OCI-LY3 (cell line): Measurements from ENCODE around the gene A4GNT.

Source experiments
- CTCF ChIP-seq: fragments of 200-600, 300-600 bp; sonication (generic); IDR thresholded peaks from 2 replicates; pipeline ENCODE4 v1.5.1; 2014; ENCODE audit warnings: antibody characterized with exemption, low read length, low read depth
- EZH2phosphoT487 ChIP-seq: fragments of 200-600 bp; shearing (Covaris generic); IDR thresholded peaks from 2 replicates; pipeline ENCODE4 v1.6.1; 2018; ENCODE audit warnings: antibody characterized with exemption, mixed run types, low read depth

DNA sequence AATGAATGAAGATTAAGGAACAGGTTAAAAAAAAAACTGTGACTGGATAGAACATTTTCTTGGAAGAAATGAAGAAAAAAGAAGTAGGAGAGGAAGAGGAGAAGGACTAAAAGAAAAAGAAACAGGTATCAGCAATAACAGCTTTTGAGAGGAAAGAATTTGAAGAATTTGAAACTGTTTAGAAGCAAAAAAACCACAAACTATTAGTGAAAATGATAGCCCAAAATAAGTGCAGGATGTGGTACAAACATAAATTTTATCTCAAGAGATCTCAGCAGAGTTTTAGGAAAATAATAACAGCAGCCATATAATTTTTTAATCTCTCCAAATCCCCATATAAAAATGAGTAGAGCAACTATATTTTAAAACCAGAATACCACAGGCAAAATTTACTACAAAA lies 8.8 kb upstream of the A4GNT start:
- TF ChIP-seq CTCF (no peak), EZH2phosphoT487 (no peak)
